ENCODE results near the gene API5. TPM values are rescaled to one million over a fixed set of nuclear protein-coding genes. Genes with fewer than 3 reads are reported as not detected.
A peak's percentile ranks its signal among the peaks of the same experiment; 100 is the strongest.

Gene API5
- total and polyA plus RNA-seq, 2 donors (not counting 1 experiment from before 2014, with no cell fraction given), result 62.9 to 98.6 TPM

DNA sequence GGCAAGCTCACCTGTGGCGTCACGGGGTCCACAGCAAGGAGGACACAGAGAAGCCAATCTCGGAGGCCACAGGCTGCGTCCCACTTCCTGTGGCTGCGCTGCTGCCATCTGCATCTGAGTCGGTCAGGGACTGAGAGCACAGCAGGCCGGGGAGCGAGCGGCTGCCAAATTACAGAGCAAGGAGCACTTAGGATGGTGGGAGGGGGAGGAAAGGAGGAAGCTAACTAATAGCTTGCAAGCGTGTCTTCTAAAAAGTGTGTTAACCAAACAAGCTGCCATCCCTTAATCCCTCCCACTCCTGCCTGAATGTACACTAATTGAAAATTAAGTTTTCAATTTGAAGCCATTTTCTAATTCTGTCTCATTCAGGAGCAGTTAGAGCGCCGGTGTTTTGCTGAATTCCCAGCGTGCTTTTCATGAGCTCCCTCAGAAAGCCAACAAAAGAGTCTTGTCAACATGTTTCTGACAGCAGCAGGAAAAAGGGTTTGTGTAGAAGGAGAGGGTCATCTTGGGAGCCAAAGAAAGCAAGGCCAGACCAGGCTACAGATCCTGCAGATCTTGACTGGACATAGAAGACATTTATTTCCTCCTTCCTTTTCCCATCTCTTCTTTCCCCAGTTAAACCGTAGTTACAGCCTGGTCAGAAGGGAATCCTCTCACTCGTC lies 42.4 kb upstream of the API5 start:
- TF ChIP-seq EZH2 (IDR thresholded peaks at IDR 0.05; ENCODE audit: low read length, missing control alignments), result no peak
- TF ChIP-seq, protein P1, sequence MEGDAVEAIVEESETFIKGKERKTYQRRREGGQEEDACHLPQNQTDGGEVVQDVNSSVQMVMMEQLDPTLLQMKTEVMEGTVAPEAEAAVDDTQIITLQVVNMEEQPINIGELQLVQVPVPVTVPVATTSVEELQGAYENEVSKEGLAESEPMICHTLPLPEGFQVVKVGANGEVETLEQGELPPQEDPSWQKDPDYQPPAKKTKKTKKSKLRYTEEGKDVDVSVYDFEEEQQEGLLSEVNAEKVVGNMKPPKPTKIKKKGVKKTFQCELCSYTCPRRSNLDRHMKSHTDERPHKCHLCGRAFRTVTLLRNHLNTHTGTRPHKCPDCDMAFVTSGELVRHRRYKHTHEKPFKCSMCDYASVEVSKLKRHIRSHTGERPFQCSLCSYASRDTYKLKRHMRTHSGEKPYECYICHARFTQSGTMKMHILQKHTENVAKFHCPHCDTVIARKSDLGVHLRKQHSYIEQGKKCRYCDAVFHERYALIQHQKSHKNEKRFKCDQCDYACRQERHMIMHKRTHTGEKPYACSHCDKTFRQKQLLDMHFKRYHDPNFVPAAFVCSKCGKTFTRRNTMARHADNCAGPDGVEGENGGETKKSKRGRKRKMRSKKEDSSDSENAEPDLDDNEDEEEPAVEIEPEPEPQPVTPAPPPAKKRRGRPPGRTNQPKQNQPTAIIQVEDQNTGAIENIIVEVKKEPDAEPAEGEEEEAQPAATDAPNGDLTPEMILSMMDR (conservative IDR thresholded peaks at IDR 0.05 in 1 of 2, IDR thresholded peaks at IDR 0.05 in 1 of 2; ENCODE audit: low read depth in 1 of 2, low read length in 2 of 2), result no peak
- Histone ChIP-seq H3K4me2 (ENCODE audit: extremely low read depth, insufficient read depth, low read length) (no peak overlapping the region), H3K27ac (ENCODE audit: insufficient read depth, low read length) (no peak overlapping the region), H3K4me1 (ENCODE audit: control insufficient read depth, extremely low read depth, insufficient read depth, low read length) (no peaks in the 10 kb centered on the region), H3K79me2 (ENCODE audit: control insufficient read depth, insufficient read depth, low read length) (no peaks in the 10 kb centered on the region), H3K9ac (ENCODE audit: insufficient read depth, low read length) (no peak overlapping the region), H3K36me3 (ENCODE audit: control insufficient read depth, insufficient read depth, low read length) (no peaks in the 10 kb centered on the region), H2AFZ (ENCODE audit: low read length) (peak overlapping the region; percentile 19), H3K4me3 (replicated peaks in 1 of 4; ENCODE audit: control extremely low read depth in 1 of 4, insufficient read depth in 1 of 4, low read depth in 3 of 4, low read length in 4 of 4) (no peak overlapping the region), H4K20me1 (ENCODE audit: control insufficient read depth, extremely low read depth, insufficient read depth, low read length) (no peaks in the 10 kb centered on the region), H3K27me3 (ENCODE audit: control insufficient read depth, insufficient read depth, low read length) (no peaks in the 10 kb centered on the region), H3K9me3 (ENCODE audit: control insufficient read depth, insufficient read depth, low read depth, low read length) (no peaks in the 10 kb centered on the region)
- DNase-seq (ENCODE audit: low read depth in 2 of 2), result no peak

DNA sequence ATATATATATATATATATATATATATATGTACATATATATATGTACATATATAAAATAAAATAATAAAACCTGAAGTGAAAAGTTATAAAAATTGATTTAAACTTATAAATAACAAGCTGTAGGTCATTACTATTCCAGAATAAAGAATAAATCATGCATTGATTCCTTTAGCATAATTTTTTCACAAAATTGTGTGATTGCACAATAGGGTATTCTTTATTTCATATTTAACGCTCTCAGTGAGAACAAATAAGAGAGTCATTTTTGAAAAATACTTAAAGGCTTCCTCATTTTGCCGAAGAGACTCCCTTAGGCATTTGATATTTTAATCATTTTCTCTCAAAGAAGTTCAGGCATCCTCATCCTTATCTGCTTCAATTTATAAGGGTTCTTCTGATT lies 41.3 kb upstream of the API5 start:
- no peaks in the 10 kb centered on the region for H3K4me1 ChIP-seq (ENCODE audit: control insufficient read depth, extremely low read depth, insufficient read depth, low read length)
- no peak overlapping the region for H3K4me2 ChIP-seq (ENCODE audit: extremely low read depth, insufficient read depth, low read length)
- H3K9ac ChIP-seq (ENCODE audit: insufficient read depth, low read length), result no peak overlapping the region
- H3K4me3 ChIP-seq (replicated peaks in 1 of 4; ENCODE audit: control extremely low read depth in 1 of 4, insufficient read depth in 1 of 4, low read depth in 3 of 4, low read length in 4 of 4), result no peak overlapping the region
- no peaks in the 10 kb centered on the region for H3K27me3 ChIP-seq (ENCODE audit: control insufficient read depth, insufficient read depth, low read length)
- H4K20me1 ChIP-seq (ENCODE audit: control insufficient read depth, extremely low read depth, insufficient read depth, low read length), result no peaks in the 10 kb centered on the region
- H3K27ac ChIP-seq (ENCODE audit: insufficient read depth, low read length), result no peak overlapping the region
- H3K9me3 ChIP-seq (ENCODE audit: control insufficient read depth, insufficient read depth, low read depth, low read length), result no peaks in the 10 kb centered on the region
- no peak overlapping the region for H2AFZ ChIP-seq (ENCODE audit: low read length)
- no peak for TF ChIP-seq EZH2 (IDR thresholded peaks at IDR 0.05; ENCODE audit: low read length, missing control alignments)
- TF ChIP-seq, protein P1 (conservative IDR thresholded peaks at IDR 0.05 in 1 of 2, IDR thresholded peaks at IDR 0.05 in 1 of 2; ENCODE audit: low read depth in 1 of 2, low read length in 2 of 2), result no peak
- DNase-seq (ENCODE audit: low read depth in 2 of 2), result no peak
- no peaks in the 10 kb centered on the region for H3K79me2 ChIP-seq (ENCODE audit: control insufficient read depth, insufficient read depth, low read length)
- no peaks in the 10 kb centered on the region for H3K36me3 ChIP-seq (ENCODE audit: control insufficient read depth, insufficient read depth, low read length)

DNA sequence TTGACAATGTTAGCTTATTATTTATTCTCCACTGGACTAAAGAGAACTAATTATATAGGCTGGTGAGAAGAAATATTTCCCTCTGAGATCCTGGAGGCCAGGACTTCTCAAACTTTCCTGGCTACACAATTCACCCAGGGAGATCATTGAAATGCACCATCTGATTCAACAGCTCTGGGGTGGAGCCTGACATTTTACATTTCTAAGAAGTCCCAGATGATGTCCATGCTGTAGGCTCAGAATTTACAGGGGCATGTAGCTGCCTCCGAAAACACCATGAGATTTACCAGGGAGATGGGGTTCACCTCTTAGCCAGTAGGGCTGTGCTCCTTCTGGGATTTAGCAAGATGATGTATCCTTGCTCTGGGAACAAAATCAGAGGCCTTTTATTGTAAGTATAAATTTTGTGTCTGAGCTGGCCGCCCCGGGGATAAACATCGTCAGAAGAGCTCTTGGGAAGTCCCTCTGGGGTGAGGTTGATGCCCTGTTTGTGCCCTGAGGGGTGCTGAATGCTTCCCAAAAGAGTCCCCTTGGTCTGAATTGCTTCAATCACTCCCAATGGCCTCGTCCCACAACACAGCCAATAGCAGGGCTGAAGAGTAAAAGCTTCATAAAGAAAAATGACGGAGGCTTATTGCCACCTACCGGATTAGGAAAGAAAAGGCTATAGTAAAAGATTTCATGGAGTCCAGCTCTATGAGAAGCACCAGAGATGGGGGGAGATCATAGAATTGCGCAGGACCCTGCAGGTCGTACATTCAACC lies 33.4 kb upstream of the API5 start:
- no peak overlapping the region for H2AFZ ChIP-seq (ENCODE audit: low read length)
- H3K27me3 ChIP-seq (ENCODE audit: control insufficient read depth, insufficient read depth, low read length), result no peaks in the 10 kb centered on the region
- no peaks in the 10 kb centered on the region for H3K9me3 ChIP-seq (ENCODE audit: control insufficient read depth, insufficient read depth, low read depth, low read length)
- H3K36me3 ChIP-seq (ENCODE audit: control insufficient read depth, insufficient read depth, low read length), result no peaks in the 10 kb centered on the region
- peak; percentile 19 to 35 for DNase-seq (ENCODE audit: low read depth in 2 of 2)
- no peak overlapping the region for H3K9ac ChIP-seq (ENCODE audit: insufficient read depth, low read length)
- no peak overlapping the region for H3K4me2 ChIP-seq (ENCODE audit: extremely low read depth, insufficient read depth, low read length)
- no peak overlapping the region for H3K4me3 ChIP-seq (replicated peaks in 1 of 4; ENCODE audit: control extremely low read depth in 1 of 4, insufficient read depth in 1 of 4, low read depth in 3 of 4, low read length in 4 of 4)
- H3K27ac ChIP-seq (ENCODE audit: insufficient read depth, low read length), result no peak overlapping the region
- no peaks in the 10 kb centered on the region for H3K4me1 ChIP-seq (ENCODE audit: control insufficient read depth, extremely low read depth, insufficient read depth, low read length)
- no peak for TF ChIP-seq EZH2 (IDR thresholded peaks at IDR 0.05; ENCODE audit: low read length, missing control alignments)
- TF ChIP-seq, protein P1 (conservative IDR thresholded peaks at IDR 0.05 in 1 of 2, IDR thresholded peaks at IDR 0.05 in 1 of 2; ENCODE audit: low read depth in 1 of 2, low read length in 2 of 2), result peak; percentile 36 to 39
- H4K20me1 ChIP-seq (ENCODE audit: control insufficient read depth, extremely low read depth, insufficient read depth, low read length), result no peaks in the 10 kb centered on the region
- H3K79me2 ChIP-seq (ENCODE audit: control insufficient read depth, insufficient read depth, low read length), result no peaks in the 10 kb centered on the region

All from fibroblast of lung (primary cell).